Kidney capillary endothelial cell (primary cell): ENCODE data around the gene MED14.

Experiments
- DNase-seq: peaks from one replicate; pipeline ENCODE4 v3.0.0-alpha.2; 2018; ENCODE audit warnings: low spot score

The MED14 gene

DNA sequence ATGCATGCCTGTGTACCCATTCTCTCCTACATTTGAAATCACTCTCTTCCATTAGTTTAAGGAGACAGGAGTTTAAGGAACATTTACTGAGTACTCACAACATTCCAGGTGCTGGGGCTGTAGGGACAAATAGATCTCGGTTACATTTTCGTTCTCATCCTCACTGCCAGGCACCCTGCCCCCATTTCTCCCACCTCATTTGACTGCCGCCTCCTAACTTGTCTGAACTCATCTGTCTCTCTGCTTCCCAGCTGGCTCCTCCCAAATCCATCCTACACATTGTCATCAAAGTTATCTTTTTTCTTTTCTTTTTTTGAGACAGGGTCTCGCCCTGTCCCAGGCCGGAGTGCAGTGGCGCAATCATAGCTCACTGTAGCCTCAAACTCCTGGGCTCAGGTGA lies 131.9 kb downstream of the MED14 start:
- no peak for DNase-seq
